IMR-90 (cell line): ENCODE results near the gene GBA3.

Source experiments
- BHLHE40 ChIP-seq: fragments of 150-350 bp; IDR thresholded peaks from 2 replicates; pipeline ENCODE4 v1.6.1; 2016; ENCODE audit warnings: mild to moderate bottlenecking, low read depth, low read length
- CHD1 ChIP-seq: IDR thresholded peaks from 2 replicates; pipeline ENCODE4 v1.6.1; 2012; ENCODE audit warnings: low read depth, low read length, improper control_type of control experiment
- MAFK ChIP-seq: IDR thresholded peaks from 2 replicates; pipeline ENCODE4 v1.6.1; 2012; ENCODE audit warnings: low read depth, low read length, improper control_type of control experiment
- MXI1 ChIP-seq: IDR thresholded peaks from 2 replicates; pipeline ENCODE4 v1.6.1; 2012; ENCODE audit warnings: low read depth, mild to moderate bottlenecking, low read length, moderate library complexity, borderline replicate concordance
- POLR2A ChIP-seq: IDR thresholded peaks from 2 replicates; pipeline ENCODE4 v1.6.1; 2012; ENCODE audit warnings: mild to moderate bottlenecking, low read depth, low read length
- RFX5 ChIP-seq: IDR thresholded peaks from 2 replicates; pipeline ENCODE4 v1.8.0; 2012; ENCODE audit warnings: low read depth, mild to moderate bottlenecking, low read length, moderate library complexity
- SMC3 ChIP-seq: fragments of 150-350 bp; IDR thresholded peaks from 2 replicates; pipeline ENCODE4 v1.6.1; 2016; ENCODE audit warnings: low read depth, mild to moderate bottlenecking, antibody characterized with exemption, low read length, moderate library complexity
- TF ChIP-seq, protein P1 (sequence below): fragments of 150-350 bp; IDR thresholded peaks from 2 replicates; pipeline ENCODE4 v1.6.1; 2017; ENCODE audit warnings: mild to moderate bottlenecking, antibody characterized with exemption, low read length, low read depth
- TF ChIP-seq, protein P2 (sequence below): conservative IDR thresholded peaks from 2 replicates; pipeline ENCODE4 v1.5.1; 2012; ENCODE audit warnings: mild to moderate bottlenecking, low read depth, low read length, improper control_type of control experiment
- TF ChIP-seq, protein P3 (sequence below): fragments of 150-350 bp; IDR thresholded peaks from 2 replicates; pipeline ENCODE4 v1.6.1; 2016; ENCODE audit warnings: low read depth, mild to moderate bottlenecking, low read length, moderate library complexity, borderline replicate concordance

DNA sequence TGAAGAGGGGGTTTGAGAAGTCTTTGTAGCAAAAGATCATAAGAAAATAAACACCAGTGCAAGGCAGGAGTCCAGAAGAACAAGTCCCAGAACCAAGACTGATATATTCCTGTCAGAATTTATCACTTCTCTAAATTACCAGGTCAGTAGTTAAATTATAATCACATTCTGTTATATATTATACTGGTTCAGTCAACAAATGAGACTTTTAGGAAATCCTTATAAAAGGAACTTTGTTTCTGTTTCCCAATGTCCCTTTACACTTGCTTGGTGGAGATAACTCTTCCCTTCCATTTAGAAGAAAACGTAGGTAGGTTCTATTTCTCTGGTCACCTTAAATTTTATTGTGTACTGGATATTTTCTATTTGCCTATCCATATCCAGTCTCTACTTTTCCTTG, 21.1 kb downstream of the GBA3 start:
- TF ChIP-seq, protein P1, sequence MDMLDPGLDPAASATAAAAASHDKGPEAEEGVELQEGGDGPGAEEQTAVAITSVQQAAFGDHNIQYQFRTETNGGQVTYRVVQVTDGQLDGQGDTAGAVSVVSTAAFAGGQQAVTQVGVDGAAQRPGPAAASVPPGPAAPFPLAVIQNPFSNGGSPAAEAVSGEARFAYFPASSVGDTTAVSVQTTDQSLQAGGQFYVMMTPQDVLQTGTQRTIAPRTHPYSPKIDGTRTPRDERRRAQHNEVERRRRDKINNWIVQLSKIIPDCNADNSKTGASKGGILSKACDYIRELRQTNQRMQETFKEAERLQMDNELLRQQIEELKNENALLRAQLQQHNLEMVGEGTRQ, result no peak
- TF ChIP-seq, protein P2, sequence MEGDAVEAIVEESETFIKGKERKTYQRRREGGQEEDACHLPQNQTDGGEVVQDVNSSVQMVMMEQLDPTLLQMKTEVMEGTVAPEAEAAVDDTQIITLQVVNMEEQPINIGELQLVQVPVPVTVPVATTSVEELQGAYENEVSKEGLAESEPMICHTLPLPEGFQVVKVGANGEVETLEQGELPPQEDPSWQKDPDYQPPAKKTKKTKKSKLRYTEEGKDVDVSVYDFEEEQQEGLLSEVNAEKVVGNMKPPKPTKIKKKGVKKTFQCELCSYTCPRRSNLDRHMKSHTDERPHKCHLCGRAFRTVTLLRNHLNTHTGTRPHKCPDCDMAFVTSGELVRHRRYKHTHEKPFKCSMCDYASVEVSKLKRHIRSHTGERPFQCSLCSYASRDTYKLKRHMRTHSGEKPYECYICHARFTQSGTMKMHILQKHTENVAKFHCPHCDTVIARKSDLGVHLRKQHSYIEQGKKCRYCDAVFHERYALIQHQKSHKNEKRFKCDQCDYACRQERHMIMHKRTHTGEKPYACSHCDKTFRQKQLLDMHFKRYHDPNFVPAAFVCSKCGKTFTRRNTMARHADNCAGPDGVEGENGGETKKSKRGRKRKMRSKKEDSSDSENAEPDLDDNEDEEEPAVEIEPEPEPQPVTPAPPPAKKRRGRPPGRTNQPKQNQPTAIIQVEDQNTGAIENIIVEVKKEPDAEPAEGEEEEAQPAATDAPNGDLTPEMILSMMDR, result no peak
- TF ChIP-seq POLR2A, result no peak
- TF ChIP-seq RFX5, result no peak
- no peak for TF ChIP-seq MAFK
- TF ChIP-seq SMC3, result no peak
- TF ChIP-seq, protein P3, sequence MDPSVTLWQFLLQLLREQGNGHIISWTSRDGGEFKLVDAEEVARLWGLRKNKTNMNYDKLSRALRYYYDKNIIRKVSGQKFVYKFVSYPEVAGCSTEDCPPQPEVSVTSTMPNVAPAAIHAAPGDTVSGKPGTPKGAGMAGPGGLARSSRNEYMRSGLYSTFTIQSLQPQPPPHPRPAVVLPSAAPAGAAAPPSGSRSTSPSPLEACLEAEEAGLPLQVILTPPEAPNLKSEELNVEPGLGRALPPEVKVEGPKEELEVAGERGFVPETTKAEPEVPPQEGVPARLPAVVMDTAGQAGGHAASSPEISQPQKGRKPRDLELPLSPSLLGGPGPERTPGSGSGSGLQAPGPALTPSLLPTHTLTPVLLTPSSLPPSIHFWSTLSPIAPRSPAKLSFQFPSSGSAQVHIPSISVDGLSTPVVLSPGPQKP, result no peak
- no peak for TF ChIP-seq MXI1
- TF ChIP-seq BHLHE40, result no peak
- TF ChIP-seq CHD1, result no peak
